GM18508 (cell line): ENCODE results near the gene EFS.

Experiments used
- ATAC-seq: cut with Tn5 transposase; IDR thresholded peaks from one replicate; pipeline ENCODE4 v1.9.1; 2021; ENCODE audit warnings: moderate number of reproducible peaks; ENCODE audit not compliant: insufficient read depth, unreplicated experiment

The EFS gene

GRCh38 chr14:23380976-23381375 lies 16.0 kb upstream of the EFS start:
- ATAC-seq, result no peak

- ATAC-seq, result no peak
Observed at GRCh38 chr14:23380197-23380914, 15.4 kb upstream of the EFS start.

- ATAC-seq, result no peak
Observed at GRCh38 chr14:23379366-23380196, 14.6 kb upstream of the EFS start.

GRCh38 chr14:23378612-23379220 lies 13.7 kb upstream of the EFS start:
- ATAC-seq, result no peak

GRCh38 chr14:23377573-23378563 lies 12.9 kb upstream of the EFS start:
- ATAC-seq, result no peak

GRCh38 chr14:23377198-23377550 lies 12.2 kb upstream of the EFS start:
- no peak for ATAC-seq

- no peak for ATAC-seq
Observed at GRCh38 chr14:23376482-23377197, 11.7 kb upstream of the EFS start, which contains the start of gene CMTM5. CMTM5 (plus strand) TSS chr14:23377046; CDS start chr14:23377252, 206 bp downstream.

- ATAC-seq, result no peak
Observed at GRCh38 chr14:23375527-23376251, 10.7 kb upstream of the EFS start.

GRCh38 chr14:23373041-23373440 lies 8.1 kb upstream of the EFS start:
- no peak for ATAC-seq

GRCh38 chr14:23372509-23372908 lies 7.5 kb upstream of the EFS start, which contains the start of gene IL25:
IL25 (plus strand) TSS chr14:23372809.
- no peak for ATAC-seq

- no peak for ATAC-seq
Observed at GRCh38 chr14:23371865-23372264, 6.9 kb upstream of the EFS start.

GRCh38 chr14:23370221-23370620 lies 5.2 kb upstream of the EFS start:
- no peak for ATAC-seq

GRCh38 chr14:23366426-23366921 lies 1.5 kb upstream of the EFS start:
- ATAC-seq, result no peak

GRCh38 chr14:23365732-23366425 lies 907 bp upstream of the EFS start:
- no peak for ATAC-seq

GRCh38 chr14:23364164-23365035 lies 572 bp downstream of the EFS start:
- ATAC-seq, result no peak

GRCh38 chr14:23362200-23362599 lies 2.8 kb downstream of the EFS start:
- no peak for ATAC-seq

GRCh38 chr14:23361763-23362162 lies 3.2 kb downstream of the EFS start:
- no peak for ATAC-seq
